Activated naive CD8-positive, alpha-beta T cell treated with anti-CD3 and anti-CD28 coated beads, Interleukin-2, amount 10 ng/mL, durations not matched to agents 7 days and 5 days (primary cell): ENCODE results near the gene ALDH1A3. TPM values are rescaled to one million over a fixed set of nuclear protein-coding genes. Genes with fewer than 3 reads are reported as not detected.

Source experiments
- ATAC-seq: fragments of 150-1000 bp; cut with Tn5 transposase; one replicate; pipeline ENCODE4 v1.10.0; 2021; ENCODE audit warnings: low read depth, moderate library complexity
- POLR2A ChIA-PET: fragments of 350-600 bp; sonication (Branson Sonifier 250); formaldehyde crosslinking; loops from one replicate; lab custom pipeline; 2021; ENCODE audit warnings: antibody characterized with exemption; lab: Charles Lee
- DNase-seq: peaks from one replicate; pipeline ENCODE4 v3.0.0; 2021
- H3K27ac Mint-ChIP-seq: one replicate; pipeline ENCODE4 v1.8.0; 2022; ENCODE audit warnings: mild to moderate bottlenecking, mixed read lengths
- H3K27me3 Mint-ChIP-seq: one replicate; pipeline ENCODE4 v1.8.0; 2022; ENCODE audit warnings: mild to moderate bottlenecking, moderate library complexity, mixed read lengths
- H3K36me3 Mint-ChIP-seq: one replicate; pipeline ENCODE4 v1.8.0; 2021; ENCODE audit warnings: mild to moderate bottlenecking, mixed read lengths
- H3K4me1 Mint-ChIP-seq: one replicate; pipeline ENCODE4 v1.8.0; 2021; ENCODE audit warnings: mixed read lengths
- H3K4me3 Mint-ChIP-seq: one replicate; pipeline ENCODE4 v1.8.0; 2022; ENCODE audit warnings: mild to moderate bottlenecking, moderate library complexity, mixed read lengths
- H3K9me3 Mint-ChIP-seq: one replicate; pipeline ENCODE4 v1.8.0; 2021; ENCODE audit warnings: mixed read lengths
- total RNA-seq, 2 experiments: library from RNA; stranded (reverse); gene quantifications; one replicate each; pipeline ENCODE4 v1.2.3, GENCODE V29; 2021

ALDH1A3 gene
- total RNA-seq, 2 experiments from 2014 or later, result not detected

DNA sequence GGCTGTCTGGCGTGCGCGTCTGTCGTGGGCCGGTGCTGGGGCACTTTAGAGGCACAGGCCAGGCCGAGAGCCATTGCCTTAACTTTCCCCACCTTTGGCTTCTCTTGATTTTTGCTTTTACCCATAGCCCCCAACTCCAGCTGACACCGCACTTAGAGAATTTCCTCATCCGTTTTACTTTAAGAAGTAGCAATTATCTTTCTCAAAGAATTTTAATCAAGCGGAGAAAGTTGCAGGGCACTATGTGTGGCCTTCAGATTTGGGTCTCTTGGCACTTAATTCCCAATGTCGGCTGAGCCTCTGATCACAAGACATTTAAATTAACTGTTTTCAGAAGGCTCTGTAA is 1.2 kb downstream of the ALDH1A3 start:
- no peak overlapping the region for H3K27ac Mint-ChIP-seq
- POLR2A ChIA-PET, result interaction anchor here (0.6 kb wide), 1 partner anchor 27 kb away, joined by 7 read pairs; no protein-coding TSS in a partner anchor

DNA sequence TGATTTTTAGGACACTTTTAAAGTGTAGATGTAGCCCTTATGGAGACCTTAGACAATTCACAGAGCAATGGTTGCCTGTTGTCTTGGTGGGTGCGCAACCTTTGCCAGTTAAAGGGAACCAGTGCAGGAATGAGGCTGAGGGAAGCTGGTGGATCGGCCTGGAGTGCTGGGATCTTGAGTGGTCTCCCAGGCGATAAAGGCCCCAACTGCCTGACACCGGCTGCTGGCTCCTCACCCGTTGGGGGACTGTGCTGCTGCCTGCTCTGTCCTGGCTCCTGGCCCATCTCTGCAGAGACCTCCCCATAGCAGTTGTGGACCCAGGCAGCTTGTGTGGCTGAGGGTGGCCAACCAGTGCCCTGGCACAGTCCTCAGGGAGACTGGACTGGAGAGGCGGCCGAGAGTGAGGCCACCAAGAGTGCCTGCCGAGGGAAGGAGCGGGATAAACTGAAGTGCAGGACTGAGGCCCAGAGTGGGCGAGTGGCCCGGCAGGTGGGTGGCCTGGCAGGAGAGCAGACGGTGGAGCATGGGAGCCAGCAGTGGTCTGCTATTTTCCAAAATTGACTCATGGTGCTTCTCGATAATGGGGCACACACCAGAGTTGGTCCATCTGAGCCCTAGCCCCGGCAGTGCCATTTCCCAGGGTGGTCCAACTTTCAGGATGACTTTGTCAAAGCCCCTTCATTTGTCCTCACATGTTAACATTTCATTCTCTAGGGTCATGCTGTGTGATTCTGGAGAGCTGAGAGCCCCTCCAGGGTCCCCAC is 2.1 kb downstream of the ALDH1A3 start:
- Mint-ChIP-seq H3K4me3 (no peak overlapping the region), H3K9me3 (no peaks in the 10 kb centered on the region), H3K4me1 (peaks cover 1% of the 10 kb centered on the region), H3K27me3 (peaks cover 76% of the 10 kb centered on the region), H3K27ac (no peak overlapping the region), H3K36me3 (no peaks in the 10 kb centered on the region)
- ATAC-seq (no peak), DNase-seq (peak; percentile 18)
- POLR2A ChIA-PET, result interaction anchor here (0.6 kb wide), 1 partner anchor 26 kb away, joined by 7 read pairs; no protein-coding TSS in a partner anchor

More for the DNA sequence above, 1.2 kb downstream of the ALDH1A3 start:
- Mint-ChIP-seq H3K36me3 (no peaks in the 10 kb centered on the region), H3K27me3 (peaks cover 79% of the 10 kb centered on the region), H3K9me3 (no peaks in the 10 kb centered on the region), H3K4me1 (peaks cover 1% of the 10 kb centered on the region), H3K4me3 (no peak overlapping the region)
- ATAC-seq (no peak), DNase-seq (no peak)

DNA sequence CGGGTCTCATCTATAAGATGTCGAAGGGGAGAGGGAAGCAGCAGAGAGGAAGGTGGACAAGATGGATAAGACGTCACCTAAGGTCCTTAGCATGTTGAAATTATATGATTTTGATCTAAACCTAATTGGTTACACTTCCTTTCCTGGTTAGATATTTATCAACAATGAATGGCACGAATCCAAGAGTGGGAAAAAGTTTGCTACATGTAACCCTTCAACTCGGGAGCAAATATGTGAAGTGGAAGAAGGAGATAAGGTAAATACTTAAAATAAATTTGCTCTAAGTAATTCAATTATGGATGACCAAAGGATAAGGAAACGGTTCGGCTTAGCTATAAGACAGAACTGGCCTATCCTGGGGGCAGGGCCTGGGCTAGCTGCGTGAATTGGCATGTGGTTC is 5.5 kb downstream of the ALDH1A3 start:
- Mint-ChIP-seq H3K4me3 (no peak overlapping the region), H3K4me1 (peaks cover 3% of the 10 kb centered on the region), H3K27ac (no peak overlapping the region), H3K27me3 (peaks cover 74% of the 10 kb centered on the region), H3K9me3 (no peaks in the 10 kb centered on the region), H3K36me3 (no peaks in the 10 kb centered on the region)
- POLR2A ChIA-PET, result no interaction called here
- ATAC-seq (no peak), DNase-seq (no peak)

DNA sequence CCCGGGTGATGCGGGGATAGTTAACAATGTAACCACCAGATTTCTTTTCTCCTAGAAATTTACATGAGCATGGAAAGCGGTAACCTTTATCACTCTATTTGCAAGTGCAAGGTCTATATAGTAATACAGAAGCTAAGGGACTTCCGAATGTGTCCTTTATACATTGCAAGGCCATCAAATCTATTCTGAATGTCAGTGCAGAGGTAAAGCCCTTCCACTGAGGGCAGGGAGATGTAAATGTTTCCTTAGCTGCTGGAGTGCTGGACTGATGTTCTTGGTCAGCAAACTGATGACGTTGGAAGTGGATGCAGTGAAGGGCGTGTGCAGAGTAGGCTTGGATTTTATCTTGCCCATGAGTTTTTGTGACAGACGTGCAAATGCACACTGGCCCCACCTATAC is 6.2 kb downstream of the ALDH1A3 start:
- peaks cover 74% of the 10 kb centered on the region for H3K27me3 Mint-ChIP-seq
- no peaks in the 10 kb centered on the region for H3K9me3 Mint-ChIP-seq
- DNase-seq (no peak), ATAC-seq (no peak)
- no peaks in the 10 kb centered on the region for H3K36me3 Mint-ChIP-seq
- no peak overlapping the region for H3K27ac Mint-ChIP-seq
- H3K4me1 Mint-ChIP-seq, result peaks cover 2% of the 10 kb centered on the region
- H3K4me3 Mint-ChIP-seq, result no peak overlapping the region
- POLR2A ChIA-PET, result no interaction called here

DNA sequence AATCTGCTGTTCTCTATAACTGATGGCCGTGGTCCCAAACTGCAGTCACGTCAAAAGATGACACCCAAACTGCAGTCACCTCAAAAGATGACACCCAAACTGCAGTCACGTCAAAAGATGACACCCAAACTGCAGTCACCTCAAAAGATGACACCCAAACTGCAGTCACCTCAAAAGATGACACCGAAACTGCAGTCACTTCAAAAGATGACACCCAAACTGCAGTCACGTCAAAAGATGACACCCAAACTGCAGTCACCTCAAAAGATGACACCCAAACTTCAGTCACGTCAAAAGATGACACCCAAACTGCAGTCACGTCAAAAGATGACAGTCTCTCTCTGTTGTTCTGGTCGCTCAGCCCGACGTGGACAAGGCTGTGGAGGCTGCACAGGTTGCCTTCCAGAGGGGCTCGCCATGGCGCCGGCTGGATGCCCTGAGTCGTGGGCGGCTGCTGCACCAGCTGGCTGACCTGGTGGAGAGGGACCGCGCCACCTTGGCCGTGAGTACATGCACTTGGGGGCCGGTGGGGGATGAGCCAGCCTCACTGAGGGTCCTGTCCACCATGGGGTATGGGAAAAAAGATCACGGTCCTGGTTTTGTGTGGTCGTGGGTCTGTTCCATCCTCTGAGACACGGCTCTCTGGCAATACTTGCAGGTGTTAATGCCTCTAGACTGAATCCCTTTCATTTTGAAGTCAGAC is 7.7 kb downstream of the ALDH1A3 start:
- no peaks in the 10 kb centered on the region for H3K9me3 Mint-ChIP-seq
- H3K4me3 Mint-ChIP-seq, result no peak overlapping the region
- no peaks in the 10 kb centered on the region for H3K36me3 Mint-ChIP-seq
- ATAC-seq (no peak), DNase-seq (no peak)
- peaks cover 2% of the 10 kb centered on the region for H3K4me1 Mint-ChIP-seq
- POLR2A ChIA-PET, result no interaction called here
- no peak overlapping the region for H3K27ac Mint-ChIP-seq
- H3K27me3 Mint-ChIP-seq, result peaks cover 72% of the 10 kb centered on the region

DNA sequence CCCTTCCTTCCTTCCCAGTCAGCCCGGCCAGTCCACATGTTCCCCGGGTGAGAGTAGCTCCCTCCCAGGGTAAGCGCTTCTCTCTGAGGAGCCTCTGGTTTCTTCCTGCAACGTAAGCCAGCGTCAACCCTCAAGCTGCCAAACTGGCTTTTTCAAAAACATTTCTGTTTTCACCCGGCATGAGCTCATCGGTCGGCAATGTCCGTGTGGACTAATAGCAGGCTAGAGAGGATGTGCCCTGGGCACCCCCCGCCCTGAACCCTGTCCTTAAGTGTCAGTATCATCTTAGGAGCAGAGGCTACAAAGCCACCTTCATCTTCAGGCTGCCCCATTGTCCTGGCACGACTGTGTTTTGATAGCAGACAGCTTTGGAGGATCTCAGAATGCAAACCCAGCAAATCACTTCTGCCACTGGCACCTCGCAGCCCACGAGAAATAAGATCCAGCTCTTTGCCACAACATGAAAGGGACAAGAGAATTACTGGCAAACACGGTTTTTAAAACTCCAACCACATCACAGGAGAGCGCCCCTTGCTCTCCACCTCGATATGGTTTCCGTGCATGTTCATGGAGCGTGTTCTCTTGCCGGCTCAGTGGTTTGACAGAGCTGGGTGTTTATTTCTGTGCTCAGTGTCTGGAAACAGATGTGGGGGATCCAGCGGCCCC is 9.9 kb downstream of the ALDH1A3 start:
- H3K9me3 Mint-ChIP-seq, result no peaks in the 10 kb centered on the region
- ATAC-seq (no peak), DNase-seq (no peak)
- POLR2A ChIA-PET, result no interaction called here
- no peak overlapping the region for H3K27ac Mint-ChIP-seq
- no peaks in the 10 kb centered on the region for H3K36me3 Mint-ChIP-seq
- no peak overlapping the region for H3K4me3 Mint-ChIP-seq
- peaks cover 2% of the 10 kb centered on the region for H3K4me1 Mint-ChIP-seq
- H3K27me3 Mint-ChIP-seq, result peaks cover 60% of the 10 kb centered on the region

DNA sequence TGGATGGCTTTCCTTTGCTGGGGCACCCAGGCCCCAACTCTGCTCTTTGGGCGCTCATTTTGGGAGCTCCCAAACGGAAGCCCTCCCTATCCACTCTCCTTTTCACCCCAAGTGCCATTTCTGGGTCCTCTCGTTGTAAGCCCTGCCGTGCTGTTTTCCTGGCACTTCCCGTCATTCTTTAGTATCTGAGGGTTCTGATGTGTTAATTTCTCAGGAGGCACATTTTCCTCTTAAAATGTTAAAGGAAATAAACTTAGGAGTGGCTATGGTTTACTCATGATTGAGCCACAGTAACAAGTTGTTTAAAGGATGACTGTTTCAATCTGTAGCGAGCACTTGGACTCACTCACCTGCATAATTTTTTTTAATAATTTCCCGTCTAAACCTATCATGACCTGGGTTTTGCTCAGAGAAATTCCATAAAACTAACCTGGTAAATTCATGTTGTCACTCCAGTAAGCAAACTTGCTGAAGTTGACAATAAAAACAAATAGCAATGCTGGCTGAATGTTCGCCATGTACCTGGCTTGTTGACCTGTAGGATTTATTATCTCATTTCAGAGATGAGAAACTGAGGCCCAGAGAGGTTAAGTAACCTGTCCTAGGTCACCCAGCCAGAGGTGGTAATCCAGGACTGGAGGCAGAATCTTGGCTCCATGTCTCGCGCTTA is 10.6 kb downstream of the ALDH1A3 start:
- DNase-seq, result no peak
- Mint-ChIP-seq H3K4me3 (no peak overlapping the region), H3K9me3 (no peaks in the 10 kb centered on the region), H3K4me1 (peaks cover 2% of the 10 kb centered on the region), H3K36me3 (no peaks in the 10 kb centered on the region), H3K27ac (no peak overlapping the region), H3K27me3 (peaks cover 55% of the 10 kb centered on the region)
- no peak for ATAC-seq
- POLR2A ChIA-PET, result no interaction called here

DNA sequence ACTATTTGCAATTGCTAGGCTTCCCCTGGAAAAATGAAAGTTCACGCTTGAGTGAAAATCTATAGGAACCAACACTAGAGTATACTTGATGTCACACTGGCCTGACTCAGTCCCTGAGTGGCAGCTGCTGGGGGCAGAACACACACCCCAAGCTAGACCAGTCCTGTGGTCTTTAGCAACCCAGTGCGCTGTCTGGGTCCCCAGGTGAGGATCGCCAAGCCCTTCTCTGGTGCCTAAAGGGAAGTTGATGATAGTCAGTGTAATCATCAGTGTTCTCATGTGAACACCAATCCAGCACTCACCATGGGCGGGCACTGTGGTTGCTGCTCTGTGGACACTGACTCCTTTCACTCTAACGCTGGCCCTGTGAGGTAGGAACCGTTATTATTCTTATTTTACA is 11.2 kb downstream of the ALDH1A3 start:
- Mint-ChIP-seq H3K27ac (no peak overlapping the region), H3K4me3 (no peak overlapping the region), H3K9me3 (no peaks in the 10 kb centered on the region), H3K4me1 (peaks cover 2% of the 10 kb centered on the region), H3K36me3 (no peaks in the 10 kb centered on the region), H3K27me3 (peaks cover 53% of the 10 kb centered on the region)
- ATAC-seq (no peak), DNase-seq (no peak)
- POLR2A ChIA-PET, result no interaction called here

DNA sequence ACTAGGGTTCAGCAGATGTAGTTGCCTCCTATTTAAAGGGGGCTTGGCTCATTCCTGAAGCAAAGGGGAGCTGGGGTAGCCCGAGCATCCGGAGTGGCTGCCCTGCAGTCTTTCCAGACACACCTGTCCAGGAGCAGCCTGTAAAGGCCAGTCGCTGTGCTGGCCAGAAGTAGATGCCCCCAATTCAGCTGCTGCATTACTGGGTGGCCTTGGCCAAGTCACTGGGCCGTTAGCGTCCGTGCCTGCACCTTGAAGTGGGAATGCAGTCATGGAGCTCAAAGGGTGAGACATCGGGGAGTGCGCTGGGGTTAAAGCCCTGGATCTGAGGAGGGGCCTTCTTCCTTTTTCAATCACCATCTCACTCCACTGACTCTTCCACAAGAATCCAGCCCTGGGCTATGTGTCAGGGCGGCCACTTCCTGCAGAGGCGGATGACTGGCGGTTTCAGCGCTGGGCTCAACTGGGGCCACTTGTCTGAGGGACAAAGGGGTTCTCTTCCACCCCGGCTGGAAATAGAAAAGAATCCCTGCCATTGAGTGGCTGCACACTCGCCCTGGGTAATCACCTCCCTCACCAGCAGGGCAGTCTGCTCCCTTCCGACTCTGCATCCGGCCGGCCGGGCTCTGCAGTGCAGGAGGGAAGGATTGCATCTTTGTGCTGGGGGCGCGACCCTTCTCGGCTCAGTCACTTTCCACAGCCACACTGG is 11.8 kb downstream of the ALDH1A3 start:
- no peak overlapping the region for H3K4me3 Mint-ChIP-seq
- peaks cover 2% of the 10 kb centered on the region for H3K4me1 Mint-ChIP-seq
- H3K9me3 Mint-ChIP-seq, result no peaks in the 10 kb centered on the region
- no peak overlapping the region for H3K27ac Mint-ChIP-seq
- ATAC-seq (no peak), DNase-seq (no peak)
- POLR2A ChIA-PET, result no interaction called here
- H3K36me3 Mint-ChIP-seq, result no peaks in the 10 kb centered on the region
- H3K27me3 Mint-ChIP-seq, result peaks cover 55% of the 10 kb centered on the region

DNA sequence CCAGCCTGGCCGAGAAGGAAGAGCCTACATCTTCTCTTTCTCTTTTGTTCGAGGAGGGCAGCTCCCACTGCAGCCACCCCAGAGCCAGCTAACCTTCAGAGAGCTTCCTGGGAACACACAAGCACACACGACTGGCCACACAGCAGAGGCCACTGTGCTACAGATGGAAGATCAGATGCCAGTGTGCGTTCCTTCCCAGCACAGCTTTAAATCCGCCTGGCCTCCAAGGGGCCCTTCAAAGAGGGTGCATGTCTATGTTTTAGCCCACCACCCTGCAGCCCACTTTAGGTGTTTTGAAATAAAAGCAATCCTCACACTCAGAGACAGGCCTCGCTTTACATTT is 12.4 kb downstream of the ALDH1A3 start:
- peaks cover 2% of the 10 kb centered on the region for H3K4me1 Mint-ChIP-seq
- H3K36me3 Mint-ChIP-seq, result no peaks in the 10 kb centered on the region
- no peaks in the 10 kb centered on the region for H3K9me3 Mint-ChIP-seq
- H3K27ac Mint-ChIP-seq, result no peak overlapping the region
- DNase-seq (no peak), ATAC-seq (no peak)
- peaks cover 55% of the 10 kb centered on the region for H3K27me3 Mint-ChIP-seq
- no peak overlapping the region for H3K4me3 Mint-ChIP-seq
- POLR2A ChIA-PET, result no interaction called here

DNA sequence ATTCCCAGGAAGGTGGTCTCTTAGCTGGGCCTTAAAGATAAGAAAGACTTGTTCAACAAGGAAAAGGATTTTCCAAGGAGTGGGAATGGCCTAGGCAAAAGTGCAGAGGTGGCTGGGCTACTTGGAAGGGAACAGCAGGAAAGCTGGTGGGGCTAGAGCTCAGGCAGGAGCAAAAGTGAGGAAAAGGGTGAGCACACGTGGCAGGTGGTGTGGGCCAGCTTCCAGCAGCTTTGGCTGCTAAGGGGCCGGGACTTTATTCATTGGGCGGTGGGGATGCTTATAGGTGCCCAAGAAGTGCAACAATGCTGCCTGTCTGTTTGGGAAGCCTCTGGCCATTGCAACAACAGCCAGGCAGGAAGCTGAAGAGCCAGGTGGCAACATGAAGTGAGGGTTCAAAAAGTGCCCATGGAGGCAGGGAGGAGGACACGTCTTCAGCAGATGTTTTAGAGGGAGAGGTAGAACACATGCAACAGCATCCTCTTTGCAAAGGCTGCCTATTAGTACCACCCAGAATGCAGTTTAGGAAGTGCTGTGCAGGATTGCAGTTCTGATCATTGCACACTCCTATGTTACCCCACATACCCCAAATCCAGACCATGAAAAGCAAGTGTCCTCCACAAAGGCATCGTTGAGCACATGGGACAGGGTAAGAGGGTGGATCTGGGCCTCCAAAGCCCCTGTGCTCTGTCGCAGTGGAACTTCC is 13.8 kb downstream of the ALDH1A3 start:
- H3K27ac Mint-ChIP-seq, result no peak overlapping the region
- DNase-seq (no peak), ATAC-seq (no peak)
- no peaks in the 10 kb centered on the region for H3K36me3 Mint-ChIP-seq
- POLR2A ChIA-PET, result no interaction called here
- no peak overlapping the region for H3K4me3 Mint-ChIP-seq
- H3K4me1 Mint-ChIP-seq, result peaks cover 2% of the 10 kb centered on the region
- no peaks in the 10 kb centered on the region for H3K9me3 Mint-ChIP-seq
- peaks cover 53% of the 10 kb centered on the region for H3K27me3 Mint-ChIP-seq

DNA sequence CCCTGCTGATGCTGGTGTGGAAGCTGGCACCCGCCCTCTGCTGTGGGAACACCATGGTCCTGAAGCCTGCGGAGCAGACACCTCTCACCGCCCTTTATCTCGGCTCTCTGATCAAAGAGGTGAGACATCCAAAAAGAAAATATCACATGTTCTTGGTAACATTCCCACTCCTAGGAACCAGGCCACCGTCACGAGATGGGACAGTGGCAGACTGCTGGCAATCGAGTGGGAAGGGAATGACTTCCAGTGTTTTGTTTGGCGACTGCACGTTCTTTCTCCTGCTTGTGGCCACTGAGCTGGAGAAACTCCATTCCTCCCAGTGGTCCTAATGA is 14.3 kb downstream of the ALDH1A3 start:
- H3K9me3 Mint-ChIP-seq, result no peaks in the 10 kb centered on the region
- no peak overlapping the region for H3K4me3 Mint-ChIP-seq
- peaks cover 2% of the 10 kb centered on the region for H3K4me1 Mint-ChIP-seq
- POLR2A ChIA-PET, result no interaction called here
- no peak overlapping the region for H3K27ac Mint-ChIP-seq
- ATAC-seq (no peak), DNase-seq (no peak)
- H3K27me3 Mint-ChIP-seq, result peaks cover 48% of the 10 kb centered on the region
- no peaks in the 10 kb centered on the region for H3K36me3 Mint-ChIP-seq

DNA sequence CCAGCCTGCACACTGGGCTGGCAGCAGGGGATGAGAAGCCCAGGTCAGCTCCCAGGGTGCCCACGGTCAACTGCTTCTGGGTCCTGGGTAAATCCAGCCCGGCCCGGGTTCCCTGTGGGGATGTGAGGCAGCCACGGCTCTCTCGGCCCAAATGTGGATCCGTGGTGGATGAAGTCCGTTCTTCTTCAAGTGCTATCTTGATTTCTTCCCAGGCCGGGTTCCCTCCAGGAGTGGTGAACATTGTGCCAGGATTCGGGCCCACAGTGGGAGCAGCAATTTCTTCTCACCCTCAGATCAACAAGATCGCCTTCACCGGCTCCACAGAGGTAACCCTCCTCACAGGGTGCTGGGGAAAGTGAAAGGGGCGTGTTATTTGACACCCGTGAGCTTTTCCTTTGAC is 16.1 kb downstream of the ALDH1A3 start:
- DNase-seq, result no peak
- ATAC-seq, result no peak
- no peak overlapping the region for H3K27ac Mint-ChIP-seq
- no peak overlapping the region for H3K4me3 Mint-ChIP-seq
- H3K36me3 Mint-ChIP-seq, result no peaks in the 10 kb centered on the region
- no peaks in the 10 kb centered on the region for H3K4me1 Mint-ChIP-seq
- H3K27me3 Mint-ChIP-seq, result peaks cover 33% of the 10 kb centered on the region
- POLR2A ChIA-PET, result no interaction called here
- H3K9me3 Mint-ChIP-seq, result no peaks in the 10 kb centered on the region
